Omental fat pad (tissue), 4 donors: ENCODE results near the gene EP400. TPM values are rescaled to one million over a fixed set of nuclear protein-coding genes. Genes with fewer than 3 reads are reported as not detected.

Experiments used
- ATAC-seq: fragments of 150-250 bp; one replicate; pipeline ENCODE4 v1.9.1; 2016; ENCODE audit warnings: mild to moderate bottlenecking, moderate library complexity; ENCODE audit not compliant: low FRiP score
- DNase-seq: peaks from one replicate; pipeline ENCODE4 v3.0.0-alpha.2; 2019; ENCODE audit warnings: low spot score
- CTCF ChIP-seq, 3 donors: fragments of 450-650 bp; IDR thresholded peaks; one replicate each; pipeline ENCODE4 v1.5.1; 2016 to 2017; ENCODE audit warnings: antibody characterized with exemption in 3 of 3, mild to moderate bottlenecking in 3 of 3, moderate library complexity in 2 of 3
- total RNA-seq, 4 donors: library from RNA; depleted of rRNA; stranded (reverse); fragments of >200 nt; gene quantifications; one replicate each; pipeline ENCODE4 v1.1.0, GENCODE V29; 2016

Gene EP400
- total RNA-seq, 4 donors from 2014 or later: 16.1 to 34.2 (median 24.7) TPM

GRCh38 chr12:132083614-132083940 lies 133.8 kb downstream of the EP400 start:
- DNase-seq (no peak), ATAC-seq (no peak)
- TF ChIP-seq CTCF (IDR thresholded peaks at IDR 0.05): no peak

GRCh38 chr12:132083941-132084620 lies 134.3 kb downstream of the EP400 start:
- ATAC-seq (peak; percentile 89), DNase-seq (peak; percentile 68)
- no peak for TF ChIP-seq CTCF (IDR thresholded peaks at IDR 0.05)

- TF ChIP-seq CTCF (IDR thresholded peaks at IDR 0.05): no peak
- DNase-seq: peak; percentile 34
- peak; percentile 70 for ATAC-seq
These were observed 135.0 kb downstream of the EP400 start for GRCh38 chr12:132084621-132085290.

DNA sequence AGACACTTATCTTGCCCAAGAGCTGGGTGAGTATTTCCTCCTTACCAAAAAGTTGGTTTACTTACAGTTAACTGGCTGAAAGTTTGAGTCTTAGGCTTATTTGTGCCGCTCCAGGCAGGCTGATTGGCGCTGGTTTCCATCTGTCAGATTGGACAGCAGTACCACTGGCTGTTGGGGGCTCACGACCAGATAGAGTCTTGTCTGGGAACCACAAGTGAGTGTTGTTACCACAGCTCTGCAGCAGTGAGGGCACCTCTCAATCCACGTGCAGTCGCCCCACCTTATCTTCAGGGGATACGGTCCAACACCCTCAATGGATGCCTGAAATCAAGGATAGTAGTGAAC lies 135.5 kb downstream of the EP400 start:
- ATAC-seq: no peak
- TF ChIP-seq CTCF (IDR thresholded peaks at IDR 0.05): no peak
- no peak for DNase-seq

DNA sequence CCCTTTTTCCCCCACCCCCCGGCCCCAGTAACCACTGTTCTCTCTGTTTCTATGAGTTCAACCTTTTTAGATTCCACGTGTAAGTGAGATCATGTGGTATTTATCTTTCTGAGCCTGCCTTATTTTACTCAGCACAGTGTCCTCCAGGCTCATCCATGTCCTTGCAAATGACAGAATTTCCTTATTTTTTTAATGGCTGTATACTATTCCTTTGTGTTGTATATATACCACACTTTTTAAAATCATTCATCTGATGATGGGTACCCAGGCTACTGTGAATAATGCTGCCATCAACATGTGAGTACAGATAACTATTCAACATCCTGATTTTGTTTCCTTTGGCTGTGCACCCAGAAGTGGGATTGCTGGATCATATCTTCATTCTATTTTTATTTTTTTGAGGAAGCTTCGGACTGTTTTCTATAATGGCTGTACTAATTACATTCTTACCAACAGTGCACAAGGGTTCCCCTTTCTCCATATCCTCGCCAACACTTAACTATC lies 139.7 kb downstream of the EP400 start:
- ATAC-seq (no peak), DNase-seq (no peak)
- TF ChIP-seq CTCF (IDR thresholded peaks at IDR 0.05): no peak

- no peak for DNase-seq
These were observed 144.6 kb downstream of the EP400 start for GRCh38 chr12:132094269-132094891.

More at GRCh38 chr12:132094269-132094891, 144.6 kb downstream of the EP400 start:
- TF ChIP-seq CTCF (IDR thresholded peaks at IDR 0.05): no peak
- no peak for ATAC-seq
